Measurements from ENCODE around the gene PPP1R12B.
"Not testable (repeated sequence)": the region's sequence is repeated elsewhere in the genome, so short reads cannot be mapped to it uniquely, and the experiment has no call there.

GRCh38 chr1:202456372-202457169 lies 108.1 kb downstream of the PPP1R12B start:
- not testable (repeated sequence) for TF ChIP-seq EZH2 (IDR thresholded peaks at IDR 0.05; ENCODE audit: low read depth); CTCF (conservative IDR thresholded peaks at IDR 0.05)
